ENCODE data around the gene HIPK2. TPM values are rescaled to one million over a fixed set of nuclear protein-coding genes. Genes with fewer than 3 reads are reported as not detected.

The HIPK2 gene
- total RNA-seq, 3 donors from 2014 or later = 20.3 to 26.8 (median 26.1) TPM

- Mint-ChIP-seq H3K4me3 (no peak overlapping the region), H3K4me1 (ENCODE audit: low read depth) (peaks cover 3% of the 10 kb centered on the region), H3K36me3 (ENCODE audit: insufficient read depth) (peaks cover 39% of the 10 kb centered on the region), H3K27me3 (ENCODE audit: low read depth) (no peaks in the 10 kb centered on the region), H3K9me3 (no peaks in the 10 kb centered on the region)
- DNase-seq (no peak), ATAC-seq (no peak)
Observed at GRCh38 chr7:139713526-139714162, 64.2 kb downstream of the HIPK2 start.

GRCh38 chr7:139713061-139713460, 64.7 kb downstream of the HIPK2 start:
- H3K27me3 Mint-ChIP-seq (ENCODE audit: low read depth) = no peaks in the 10 kb centered on the region
- no peaks in the 10 kb centered on the region for H3K9me3 Mint-ChIP-seq
- DNase-seq = no peak
- peaks cover 3% of the 10 kb centered on the region for H3K4me1 Mint-ChIP-seq (ENCODE audit: low read depth)
- ATAC-seq = no peak
- peaks cover 39% of the 10 kb centered on the region for H3K36me3 Mint-ChIP-seq (ENCODE audit: insufficient read depth)
- H3K4me3 Mint-ChIP-seq = no peak overlapping the region

GRCh38 chr7:139711991-139712743, 65.6 kb downstream of the HIPK2 start:
- DNase-seq (no peak), ATAC-seq (no peak)
- no peaks in the 10 kb centered on the region for H3K27me3 Mint-ChIP-seq (ENCODE audit: low read depth)
- no peaks in the 10 kb centered on the region for H3K9me3 Mint-ChIP-seq
- H3K4me1 Mint-ChIP-seq (ENCODE audit: low read depth) = peaks cover 3% of the 10 kb centered on the region
- H3K4me3 Mint-ChIP-seq = no peak overlapping the region
- H3K36me3 Mint-ChIP-seq (ENCODE audit: insufficient read depth) = peaks cover 39% of the 10 kb centered on the region

DNA sequence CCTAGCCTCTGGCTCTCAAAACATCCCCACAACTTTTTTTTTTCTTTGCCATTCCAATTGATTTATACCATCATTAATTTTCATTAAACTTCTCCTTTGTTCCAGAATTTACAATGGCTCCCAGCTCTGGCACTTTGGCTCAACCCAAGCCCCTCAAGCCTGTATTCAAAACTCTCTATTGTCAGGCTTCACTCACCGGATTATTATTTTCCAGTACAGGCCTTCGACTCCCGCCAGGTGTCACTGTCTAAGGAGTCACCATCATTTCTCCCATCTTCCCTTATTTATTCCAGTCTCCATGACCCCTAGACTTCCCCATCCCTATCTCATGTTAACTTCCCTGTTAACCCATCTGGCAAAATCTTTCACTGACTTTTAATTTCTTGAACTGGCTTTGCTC, 67.8 kb downstream of the HIPK2 start:
- DNase-seq (no peak), ATAC-seq (no peak)
- H3K36me3 Mint-ChIP-seq (ENCODE audit: insufficient read depth) = peaks cover 23% of the 10 kb centered on the region
- H3K9me3 Mint-ChIP-seq = no peaks in the 10 kb centered on the region
- no peak overlapping the region for H3K4me3 Mint-ChIP-seq
- peaks cover 3% of the 10 kb centered on the region for H3K4me1 Mint-ChIP-seq (ENCODE audit: low read depth)
- no peaks in the 10 kb centered on the region for H3K27me3 Mint-ChIP-seq (ENCODE audit: low read depth)

GRCh38 chr7:139709485-139709884, 68.3 kb downstream of the HIPK2 start:
- Mint-ChIP-seq H3K4me1 (ENCODE audit: low read depth) (peaks cover 3% of the 10 kb centered on the region), H3K27me3 (ENCODE audit: low read depth) (no peaks in the 10 kb centered on the region), H3K36me3 (ENCODE audit: insufficient read depth) (peaks cover 19% of the 10 kb centered on the region), H3K9me3 (no peaks in the 10 kb centered on the region), H3K4me3 (no peak overlapping the region)
- no peak for DNase-seq
- ATAC-seq = no peak

DNA sequence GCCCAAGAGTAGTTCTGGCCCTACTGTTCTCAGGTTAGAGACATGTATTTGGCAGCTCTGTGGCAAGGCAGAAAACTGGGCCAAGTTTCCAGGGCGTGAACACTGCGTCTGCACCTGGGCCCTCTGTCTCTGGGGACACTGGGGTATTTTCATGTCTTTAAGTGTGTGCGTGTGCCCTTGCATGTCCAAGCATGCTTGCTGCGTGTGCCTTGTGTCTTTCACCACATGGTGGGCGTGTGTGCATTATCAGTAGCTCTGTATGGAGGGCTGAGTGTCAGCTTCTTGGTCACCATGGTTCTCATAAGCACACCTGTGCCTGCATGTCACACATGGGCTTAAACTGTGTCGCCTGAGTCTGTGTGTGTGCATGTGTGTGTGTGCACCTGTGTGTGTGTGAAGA, 69.3 kb downstream of the HIPK2 start:
- Mint-ChIP-seq H3K36me3 (ENCODE audit: insufficient read depth) (peaks cover 19% of the 10 kb centered on the region), H3K4me1 (ENCODE audit: low read depth) (peaks cover 3% of the 10 kb centered on the region), H3K4me3 (no peak overlapping the region), H3K9me3 (no peaks in the 10 kb centered on the region), H3K27me3 (ENCODE audit: low read depth) (no peaks in the 10 kb centered on the region)
- DNase-seq = no peak
- ATAC-seq = no peak

GRCh38 chr7:139706837-139707236, 71.0 kb downstream of the HIPK2 start:
- DNase-seq = no peak
- Mint-ChIP-seq H3K36me3 (ENCODE audit: insufficient read depth) (peaks cover 14% of the 10 kb centered on the region), H3K9me3 (no peaks in the 10 kb centered on the region), H3K27me3 (ENCODE audit: low read depth) (no peaks in the 10 kb centered on the region), H3K4me1 (ENCODE audit: low read depth) (peaks cover 3% of the 10 kb centered on the region), H3K4me3 (no peak overlapping the region)
- no peak for ATAC-seq

DNA sequence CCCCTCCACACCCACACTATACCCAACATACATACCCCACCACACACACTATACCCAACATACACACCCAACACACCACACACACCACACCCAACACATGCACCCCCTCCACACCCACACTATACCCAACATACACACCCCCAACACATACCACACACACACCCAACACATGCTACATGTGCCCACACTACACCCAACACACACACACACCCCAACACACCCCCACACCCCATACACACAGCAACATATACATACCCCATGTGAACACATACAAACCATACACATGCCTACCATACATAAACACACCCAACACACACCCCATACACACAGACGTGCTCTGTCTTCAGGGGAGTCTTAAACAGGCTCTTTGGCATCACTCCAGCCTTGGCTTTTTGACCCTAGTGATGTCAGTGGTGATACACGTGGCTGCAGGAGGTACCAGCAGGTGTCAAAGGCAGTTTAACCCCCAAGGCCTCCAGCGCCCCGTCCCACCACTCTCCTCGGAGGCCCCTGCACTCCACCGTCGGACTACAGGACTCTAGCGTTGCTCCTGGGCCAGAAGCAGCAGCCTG, 73.4 kb downstream of the HIPK2 start:
- no peak for ATAC-seq
- Mint-ChIP-seq H3K4me1 (ENCODE audit: low read depth) (peaks cover 8% of the 10 kb centered on the region), H3K4me3 (no peak overlapping the region), H3K36me3 (ENCODE audit: insufficient read depth) (peaks cover 18% of the 10 kb centered on the region), H3K27me3 (ENCODE audit: low read depth) (no peaks in the 10 kb centered on the region), H3K9me3 (no peaks in the 10 kb centered on the region)
- DNase-seq = no peak

- ATAC-seq (no peak), DNase-seq (no peak)
- no peak overlapping the region for H3K4me3 Mint-ChIP-seq
- no peaks in the 10 kb centered on the region for H3K27me3 Mint-ChIP-seq (ENCODE audit: low read depth)
- peaks cover 22% of the 10 kb centered on the region for H3K36me3 Mint-ChIP-seq (ENCODE audit: insufficient read depth)
- H3K4me1 Mint-ChIP-seq (ENCODE audit: low read depth) = peaks cover 8% of the 10 kb centered on the region
- H3K9me3 Mint-ChIP-seq = no peaks in the 10 kb centered on the region
Observed at GRCh38 chr7:139703487-139704307, 74.1 kb downstream of the HIPK2 start.

DNA sequence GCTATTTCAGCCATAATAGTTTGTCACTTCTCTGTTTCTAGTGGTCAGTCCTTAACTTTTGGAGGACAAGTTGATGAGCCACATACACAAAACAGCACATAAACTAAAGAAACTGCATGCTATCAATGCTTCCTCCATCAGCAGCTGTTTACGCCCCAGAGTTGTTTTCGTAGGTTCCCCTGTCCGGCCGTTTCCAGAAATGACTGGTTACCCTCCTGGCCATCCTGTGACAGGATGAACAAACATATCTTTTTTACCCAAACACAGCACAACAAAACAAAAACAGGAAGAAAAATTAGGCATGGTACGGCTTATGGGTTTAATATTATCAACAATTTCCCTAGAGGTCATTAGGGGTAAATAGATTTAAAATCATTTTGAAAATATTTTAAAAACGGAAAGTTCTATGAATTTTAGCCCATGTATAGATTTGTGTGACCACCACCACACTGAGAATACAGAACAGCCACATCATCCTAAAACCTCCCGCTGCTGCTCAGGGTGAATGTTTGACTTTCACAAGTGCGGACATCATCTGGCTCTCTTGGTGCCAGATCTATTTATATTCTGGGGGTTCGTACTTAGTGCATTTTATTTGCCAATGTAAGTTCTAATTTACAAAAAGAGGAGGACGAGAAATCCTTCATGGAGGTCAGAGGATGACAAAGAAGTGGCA, 74.8 kb downstream of the HIPK2 start:
- no peaks in the 10 kb centered on the region for H3K27me3 Mint-ChIP-seq (ENCODE audit: low read depth)
- H3K4me1 Mint-ChIP-seq (ENCODE audit: low read depth) = peaks cover 12% of the 10 kb centered on the region
- no peak overlapping the region for H3K4me3 Mint-ChIP-seq
- H3K36me3 Mint-ChIP-seq (ENCODE audit: insufficient read depth) = peaks cover 27% of the 10 kb centered on the region
- DNase-seq (no peak), ATAC-seq (no peak)
- no peaks in the 10 kb centered on the region for H3K9me3 Mint-ChIP-seq

- H3K36me3 Mint-ChIP-seq (ENCODE audit: insufficient read depth) = peaks cover 27% of the 10 kb centered on the region
- peaks cover 13% of the 10 kb centered on the region for H3K4me1 Mint-ChIP-seq (ENCODE audit: low read depth)
- H3K27me3 Mint-ChIP-seq (ENCODE audit: low read depth) = no peaks in the 10 kb centered on the region
- no peak for ATAC-seq
- H3K9me3 Mint-ChIP-seq = no peaks in the 10 kb centered on the region
- no peak for DNase-seq
- no peak overlapping the region for H3K4me3 Mint-ChIP-seq
Observed at GRCh38 chr7:139702313-139702731, 75.5 kb downstream of the HIPK2 start.

DNA sequence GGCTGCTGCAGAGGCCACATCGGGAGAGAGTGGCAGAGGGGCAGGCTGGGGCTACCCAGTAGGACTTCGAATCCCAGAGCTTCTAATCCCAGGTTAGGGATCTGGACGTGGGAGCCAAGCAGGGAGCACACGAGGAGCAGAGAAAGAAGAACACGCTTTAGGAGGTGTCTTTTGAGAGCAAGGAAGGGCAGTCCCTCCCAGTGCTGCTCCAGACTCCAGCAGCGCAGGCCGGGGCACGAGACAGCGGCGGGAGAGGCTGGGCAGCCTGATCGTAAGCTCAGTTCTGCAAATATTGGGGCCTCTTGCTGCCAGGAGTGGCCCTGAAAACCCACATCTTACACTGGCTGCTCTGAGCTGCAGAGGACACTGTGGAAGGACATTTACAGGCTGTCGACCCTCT, 75.9 kb downstream of the HIPK2 start:
- Mint-ChIP-seq H3K36me3 (ENCODE audit: insufficient read depth) (peaks cover 27% of the 10 kb centered on the region), H3K4me3 (no peak overlapping the region), H3K4me1 (ENCODE audit: low read depth) (peaks cover 17% of the 10 kb centered on the region), H3K9me3 (no peaks in the 10 kb centered on the region), H3K27me3 (ENCODE audit: low read depth) (no peaks in the 10 kb centered on the region)
- ATAC-seq = no peak
- no peak for DNase-seq

DNA sequence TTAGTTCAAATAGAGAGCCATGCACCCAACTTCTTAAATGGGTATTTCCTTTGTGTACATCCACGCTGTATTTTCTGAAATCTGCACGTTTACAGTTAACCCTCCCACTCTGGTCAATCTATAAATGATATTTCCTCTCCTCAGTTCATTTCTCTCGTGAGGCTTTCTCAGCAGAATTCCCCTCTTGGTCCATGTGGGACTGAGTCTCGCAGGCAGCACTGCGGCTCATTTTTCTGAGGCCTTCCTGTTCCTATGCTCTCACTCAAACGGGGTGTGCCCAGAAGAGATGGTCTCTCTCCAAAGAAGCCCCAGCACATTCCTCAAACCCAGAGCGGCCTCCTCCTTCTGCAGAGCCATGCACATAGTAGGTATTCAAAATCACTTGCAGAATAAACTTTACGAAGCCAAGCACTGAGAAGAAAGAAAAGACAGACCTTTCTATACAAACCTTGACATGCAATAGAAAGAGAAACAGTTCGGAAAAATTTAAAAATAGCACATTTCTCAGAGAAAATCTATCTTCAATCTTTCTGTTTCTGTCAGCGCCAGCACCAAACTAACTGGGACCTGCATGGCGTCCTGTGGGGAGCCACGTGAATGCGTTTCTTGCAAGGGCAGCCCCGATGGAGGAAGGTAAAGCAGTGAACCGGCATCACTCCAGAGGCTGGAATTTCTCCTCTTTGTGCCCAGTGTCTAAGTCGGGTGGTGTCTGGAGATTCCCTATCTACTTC, 77.1 kb downstream of the HIPK2 start:
- no peak for DNase-seq
- Mint-ChIP-seq H3K4me1 (ENCODE audit: low read depth) (peaks cover 28% of the 10 kb centered on the region), H3K4me3 (no peak overlapping the region), H3K9me3 (no peaks in the 10 kb centered on the region), H3K36me3 (ENCODE audit: insufficient read depth) (peaks cover 25% of the 10 kb centered on the region), H3K27me3 (ENCODE audit: low read depth) (no peaks in the 10 kb centered on the region)
- ATAC-seq = no peak
